ENCODE results near the gene CCDC60.
"Not testable (repeated sequence)": the region's sequence is repeated elsewhere in the genome, so short reads cannot be mapped to it uniquely, and the experiment has no call there.

Gene CCDC60

GRCh38 chr12:119341020-119341419 is 6.5 kb downstream of the CCDC60 start:
- Histone ChIP-seq H4K5ac (ENCODE audit: low read length) (no peak overlapping the region), H3K4me2 (ENCODE audit: low read length) (no peak overlapping the region), H3K4me3 (ENCODE audit: low read length) (no peak overlapping the region), H3K18ac (ENCODE audit: low read length) (no peak overlapping the region), H3K56ac (ENCODE audit: low read length) (no peak overlapping the region), H2BK120ac (ENCODE audit: low read depth, low read length) (no peak overlapping the region), H3K79me2 (ENCODE audit: control insufficient read depth, insufficient read depth, low read length) (no peaks in the 10 kb centered on the region), H3K79me1 (ENCODE audit: low read length) (no peaks in the 10 kb centered on the region), H3K27ac (ENCODE audit: low read depth, low read length) (no peak overlapping the region), H3K27me3 (ENCODE audit: insufficient read depth, low read length, poor library complexity) (peaks cover 3% of the 10 kb centered on the region), H4K8ac (ENCODE audit: low read depth, low read length) (no peak overlapping the region), H3K23ac (ENCODE audit: low read length) (no peak overlapping the region), H3K4ac (ENCODE audit: low read depth, low read length) (no peak overlapping the region), H3K9ac (ENCODE audit: low read length) (no peak overlapping the region), H2BK5ac (ENCODE audit: low read length) (no peak overlapping the region), H2BK15ac (replicated peaks; ENCODE audit: low read depth) (no peak overlapping the region), H3K4me1 (ENCODE audit: control insufficient read depth, low read depth, low read length) (peaks cover 2% of the 10 kb centered on the region), H2AK5ac (ENCODE audit: low read length) (no peak overlapping the region), H3K36me3 (ENCODE audit: control insufficient read depth, insufficient read depth, low read length) (no peaks in the 10 kb centered on the region)
- DNase-seq: no peak
- no CpG with 5 or more reads among the region's 5 CpGs for WGBS (ENCODE audit: extremely low coverage, insufficient coverage, low lambda C conversion rate)

- H2BK5ac ChIP-seq (ENCODE audit: low read length): no peak overlapping the region
- no peak overlapping the region for H3K9ac ChIP-seq (ENCODE audit: low read length)
- no peak overlapping the region for H3K27ac ChIP-seq (ENCODE audit: low read depth, low read length)
- no peak overlapping the region for H3K23ac ChIP-seq (ENCODE audit: low read length)
- H3K4me2 ChIP-seq (ENCODE audit: low read length): no peak overlapping the region
- no peak overlapping the region for H4K8ac ChIP-seq (ENCODE audit: low read depth, low read length)
- no peak overlapping the region for H2AK5ac ChIP-seq (ENCODE audit: low read length)
- no peak for DNase-seq
- H3K56ac ChIP-seq (ENCODE audit: low read length): no peak overlapping the region
- H3K79me1 ChIP-seq (ENCODE audit: low read length): no peaks in the 10 kb centered on the region
- H4K5ac ChIP-seq (ENCODE audit: low read length): no peak overlapping the region
- H2BK15ac ChIP-seq (replicated peaks; ENCODE audit: low read depth): no peak overlapping the region
- peaks cover 2% of the 10 kb centered on the region for H3K27me3 ChIP-seq (ENCODE audit: insufficient read depth, low read length, poor library complexity)
- no peak overlapping the region for H3K18ac ChIP-seq (ENCODE audit: low read length)
- H3K36me3 ChIP-seq (ENCODE audit: control insufficient read depth, insufficient read depth, low read length): no peaks in the 10 kb centered on the region
- H3K79me2 ChIP-seq (ENCODE audit: control insufficient read depth, insufficient read depth, low read length): no peaks in the 10 kb centered on the region
- no peak overlapping the region for H3K4me3 ChIP-seq (ENCODE audit: low read length)
- peaks cover 2% of the 10 kb centered on the region for H3K4me1 ChIP-seq (ENCODE audit: control insufficient read depth, low read depth, low read length)
- H2BK120ac ChIP-seq (ENCODE audit: low read depth, low read length): no peak overlapping the region
- no CpG with 5 or more reads among the region's 2 CpGs for WGBS (ENCODE audit: extremely low coverage, insufficient coverage, low lambda C conversion rate)
- H3K4ac ChIP-seq (ENCODE audit: low read depth, low read length): no peak overlapping the region
Observed at GRCh38 chr12:119341988-119342387, 7.5 kb downstream of the CCDC60 start.

- Histone ChIP-seq H3K79me2 (ENCODE audit: control insufficient read depth, insufficient read depth, low read length) (no peaks in the 10 kb centered on the region), H3K27ac (ENCODE audit: low read depth, low read length) (no peak overlapping the region), H3K36me3 (ENCODE audit: control insufficient read depth, insufficient read depth, low read length) (no peaks in the 10 kb centered on the region), H3K4me1 (ENCODE audit: control insufficient read depth, low read depth, low read length) (peaks cover 2% of the 10 kb centered on the region), H2BK5ac (ENCODE audit: low read length) (no peak overlapping the region), H2BK120ac (ENCODE audit: low read depth, low read length) (no peak overlapping the region), H2BK15ac (replicated peaks; ENCODE audit: low read depth) (no peak overlapping the region), H3K4me3 (ENCODE audit: low read length) (no peak overlapping the region), H3K56ac (ENCODE audit: low read length) (no peak overlapping the region), H3K9ac (ENCODE audit: low read length) (no peak overlapping the region), H3K18ac (ENCODE audit: low read length) (no peak overlapping the region), H2AK5ac (ENCODE audit: low read length) (no peak overlapping the region), H3K23ac (ENCODE audit: low read length) (no peak overlapping the region), H3K4ac (ENCODE audit: low read depth, low read length) (no peak overlapping the region), H3K27me3 (ENCODE audit: insufficient read depth, low read length, poor library complexity) (no peaks in the 10 kb centered on the region), H4K5ac (ENCODE audit: low read length) (no peak overlapping the region), H3K79me1 (ENCODE audit: low read length) (no peaks in the 10 kb centered on the region), H4K8ac (ENCODE audit: low read depth, low read length) (no peak overlapping the region), H3K4me2 (ENCODE audit: low read length) (no peak overlapping the region)
- WGBS (ENCODE audit: extremely low coverage, insufficient coverage, low lambda C conversion rate): no CpG with 5 or more reads among the region's 7 CpGs
- DNase-seq: no peak
Observed at GRCh38 chr12:119343130-119343529, 8.6 kb downstream of the CCDC60 start.

DNA sequence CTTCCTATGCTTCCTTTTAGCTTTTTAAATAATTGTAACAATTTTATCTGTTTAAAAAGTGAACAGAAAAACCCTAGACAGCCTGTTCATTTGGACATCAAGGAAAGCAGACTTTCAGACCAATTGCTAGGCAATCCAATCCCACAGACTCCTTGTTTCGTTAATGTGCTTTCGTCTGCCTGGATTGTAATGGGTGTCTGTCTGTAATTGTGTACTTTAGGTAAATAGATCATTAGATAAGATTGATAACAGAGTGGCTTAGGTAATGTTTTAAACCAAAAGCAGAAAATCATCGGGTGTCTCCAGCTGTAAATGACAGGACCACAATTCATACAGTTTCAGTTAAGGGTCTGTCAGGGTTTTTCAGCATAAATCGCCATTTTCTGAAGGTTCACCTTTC is 19.6 kb downstream of the CCDC60 start:
- no peak overlapping the region for H2BK15ac ChIP-seq (replicated peaks; ENCODE audit: low read depth)
- H3K36me3 ChIP-seq (ENCODE audit: control insufficient read depth, insufficient read depth, low read length): no peaks in the 10 kb centered on the region
- H3K4me3 ChIP-seq (ENCODE audit: low read length): no peak overlapping the region
- no peak for DNase-seq
- H3K4ac ChIP-seq (ENCODE audit: low read depth, low read length): no peak overlapping the region
- no peaks in the 10 kb centered on the region for H3K79me2 ChIP-seq (ENCODE audit: control insufficient read depth, insufficient read depth, low read length)
- no peak overlapping the region for H4K5ac ChIP-seq (ENCODE audit: low read length)
- no peak overlapping the region for H3K23ac ChIP-seq (ENCODE audit: low read length)
- H2BK120ac ChIP-seq (ENCODE audit: low read depth, low read length): no peak overlapping the region
- H3K4me2 ChIP-seq (ENCODE audit: low read length): no peak overlapping the region
- no peak overlapping the region for H4K8ac ChIP-seq (ENCODE audit: low read depth, low read length)
- no peaks in the 10 kb centered on the region for H3K27me3 ChIP-seq (ENCODE audit: insufficient read depth, low read length, poor library complexity)
- H3K18ac ChIP-seq (ENCODE audit: low read length): no peak overlapping the region
- no peak overlapping the region for H3K56ac ChIP-seq (ENCODE audit: low read length)
- no peaks in the 10 kb centered on the region for H3K4me1 ChIP-seq (ENCODE audit: control insufficient read depth, low read depth, low read length)
- no peak overlapping the region for H2BK5ac ChIP-seq (ENCODE audit: low read length)
- no CpG with 5 or more reads among the region's 4 CpGs for WGBS (ENCODE audit: extremely low coverage, insufficient coverage, low lambda C conversion rate)
- no peak overlapping the region for H2AK5ac ChIP-seq (ENCODE audit: low read length)
- no peak overlapping the region for H3K9ac ChIP-seq (ENCODE audit: low read length)
- no peaks in the 10 kb centered on the region for H3K79me1 ChIP-seq (ENCODE audit: low read length)
- no peak overlapping the region for H3K27ac ChIP-seq (ENCODE audit: low read depth, low read length)

DNA sequence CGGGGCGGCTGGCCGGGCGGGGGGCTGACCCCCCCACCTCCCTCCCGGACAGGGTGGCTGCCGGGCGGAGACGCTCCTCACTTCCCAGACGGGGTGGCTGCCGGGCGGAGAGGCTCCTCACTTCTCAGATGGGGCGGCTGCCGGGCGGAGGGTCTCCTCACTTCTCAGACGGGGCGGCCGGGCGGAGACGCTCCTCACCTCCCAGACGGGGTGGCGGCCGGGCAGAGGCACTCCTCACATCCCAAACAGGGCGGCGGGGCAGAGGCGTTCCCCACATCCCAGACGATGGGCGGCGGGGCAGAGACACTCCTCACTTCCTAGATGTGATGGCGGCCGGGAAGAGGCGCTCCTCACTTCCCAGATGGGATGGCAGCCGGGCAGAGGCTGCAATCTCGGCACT is 25.8 kb downstream of the CCDC60 start:
- not testable (repeated sequence) for H3K36me3 ChIP-seq (ENCODE audit: control insufficient read depth, insufficient read depth, low read length); H3K4me1 ChIP-seq (ENCODE audit: control insufficient read depth, low read depth, low read length); H3K18ac ChIP-seq (ENCODE audit: low read length); H2BK5ac ChIP-seq (ENCODE audit: low read length); H3K4me2 ChIP-seq (ENCODE audit: low read length); H3K56ac ChIP-seq (ENCODE audit: low read length); H3K27me3 ChIP-seq (ENCODE audit: insufficient read depth, low read length, poor library complexity); H3K23ac ChIP-seq (ENCODE audit: low read length); H3K9ac ChIP-seq (ENCODE audit: low read length); H2BK15ac ChIP-seq (replicated peaks; ENCODE audit: low read depth); H3K4me3 ChIP-seq (ENCODE audit: low read length); H3K4ac ChIP-seq (ENCODE audit: low read depth, low read length); H2AK5ac ChIP-seq (ENCODE audit: low read length); H3K27ac ChIP-seq (ENCODE audit: low read depth, low read length); H4K8ac ChIP-seq (ENCODE audit: low read depth, low read length); H4K5ac ChIP-seq (ENCODE audit: low read length); H2BK120ac ChIP-seq (ENCODE audit: low read depth, low read length); H3K79me1 ChIP-seq (ENCODE audit: low read length); DNase-seq; H3K79me2 ChIP-seq (ENCODE audit: control insufficient read depth, insufficient read depth, low read length)
- no CpG with 5 or more reads among the region's 33 CpGs for WGBS (ENCODE audit: extremely low coverage, insufficient coverage, low lambda C conversion rate)

DNA sequence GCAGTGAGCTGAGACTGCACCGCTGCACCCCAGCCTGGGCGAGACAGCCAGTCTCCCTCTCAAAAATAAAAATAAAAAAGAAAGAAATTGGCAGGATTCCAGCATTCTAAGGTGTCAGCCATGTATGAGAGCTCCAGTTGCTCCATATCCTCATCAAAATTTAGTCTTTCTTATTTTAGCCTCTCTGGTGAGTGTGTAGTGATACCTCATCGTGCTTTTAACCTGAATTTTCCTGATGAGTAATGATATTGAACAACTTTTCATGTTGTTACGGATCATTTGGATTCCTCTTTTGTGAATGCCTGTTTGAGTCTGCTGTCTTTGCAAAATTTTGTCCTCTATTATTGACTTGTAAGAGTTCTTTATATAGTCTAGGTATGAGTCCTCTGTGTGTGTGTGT is 28.5 kb downstream of the CCDC60 start:
- Histone ChIP-seq H3K18ac (ENCODE audit: low read length) (no peak overlapping the region), H3K36me3 (ENCODE audit: control insufficient read depth, insufficient read depth, low read length) (no peaks in the 10 kb centered on the region), H3K27ac (ENCODE audit: low read depth, low read length) (no peak overlapping the region), H3K4me2 (ENCODE audit: low read length) (no peak overlapping the region), H4K8ac (ENCODE audit: low read depth, low read length) (no peak overlapping the region), H2BK5ac (ENCODE audit: low read length) (no peak overlapping the region), H3K4ac (ENCODE audit: low read depth, low read length) (no peak overlapping the region), H4K5ac (ENCODE audit: low read length) (no peak overlapping the region), H2BK120ac (ENCODE audit: low read depth, low read length) (no peak overlapping the region), H3K4me1 (ENCODE audit: control insufficient read depth, low read depth, low read length) (no peaks in the 10 kb centered on the region), H3K9ac (ENCODE audit: low read length) (no peak overlapping the region), H2BK15ac (replicated peaks; ENCODE audit: low read depth) (no peak overlapping the region), H2AK5ac (ENCODE audit: low read length) (no peak overlapping the region), H3K4me3 (ENCODE audit: low read length) (no peak overlapping the region), H3K27me3 (ENCODE audit: insufficient read depth, low read length, poor library complexity) (no peaks in the 10 kb centered on the region), H3K23ac (ENCODE audit: low read length) (no peak overlapping the region), H3K79me2 (ENCODE audit: control insufficient read depth, insufficient read depth, low read length) (no peaks in the 10 kb centered on the region), H3K56ac (ENCODE audit: low read length) (no peak overlapping the region), H3K79me1 (ENCODE audit: low read length) (no peaks in the 10 kb centered on the region)
- no peak for DNase-seq
- WGBS (ENCODE audit: extremely low coverage, insufficient coverage, low lambda C conversion rate): no CpG with 5 or more reads among the region's 4 CpGs

Measured in mesendoderm (in vitro differentiated cells).